Left ventricle myocardium inferior (tissue), 1 donor: ENCODE data around the gene RBBP5. TPM values are rescaled to one million over a fixed set of nuclear protein-coding genes. Genes with fewer than 3 reads are reported as not detected.
A peak's percentile ranks its signal among the peaks of the same experiment; 100 is the strongest.

Experiments used
- DNase-seq: peaks from one replicate; pipeline ENCODE4 v3.0.0-alpha.2; 2020
- H3K27ac ChIP-seq: fragments of 200-600 bp; replicated peaks from 2 replicates; pipeline ENCODE4 v1.8.0; 2021
- H3K27me3 ChIP-seq: fragments of 200-600 bp; 2 replicates; pipeline ENCODE4 v1.8.0; 2021; ENCODE audit warnings: low read depth
- H3K36me3 ChIP-seq: fragments of 200-600 bp; 2 replicates; pipeline ENCODE4 v1.8.0; 2021
- H3K4me1 ChIP-seq: fragments of 200-600 bp; 2 replicates; pipeline ENCODE4 v1.8.0; 2021
- H3K4me3 ChIP-seq: fragments of 200-600 bp; 2 replicates; pipeline ENCODE4 v1.8.0; 2021; ENCODE audit warnings: mild to moderate bottlenecking, moderate library complexity
- H3K9me3 ChIP-seq: fragments of 200-600 bp; replicated peaks from 2 replicates; pipeline ENCODE4 v1.8.0; 2021
- CTCF ChIP-seq: fragments of 200-600 bp; IDR thresholded peaks from 2 replicates; pipeline ENCODE4 v1.8.0; 2021; ENCODE audit warnings: antibody characterized with exemption, mild to moderate bottlenecking, borderline replicate concordance
- intact Hi-C: fragments of 100-400 bp; cut with micrococcal nuclease; formaldehyde crosslinking; loops from one replicate; pipeline ENCODE4 v1.11.0; 2022
- total RNA-seq: library from RNA; stranded (reverse); fragmentation: NEBNext Ultra II Directional; extraction: Animal tissue kit (Norgen Biotek cat#: 25700); gene quantifications from one replicate; pipeline ENCODE4 v1.2.1, GENCODE V29; 2021
- donor health status: DM: no; HTN: yes; CAD: no; lungs with severe emphysema.

The RBBP5 gene
- total RNA-seq, 1 donor from 2014 or later = 10.3 TPM

GRCh38 chr1:205061665-205062069 lies 60.1 kb downstream of the RBBP5 start:
- TF ChIP-seq CTCF = peak; percentile 92
- H3K4me3 ChIP-seq = no peak overlapping the region
- intact Hi-C loops = no loop called here
- peak; percentile 68 for DNase-seq
- no peaks in the 10 kb centered on the region for H3K36me3 ChIP-seq
- H3K4me1 ChIP-seq = peaks cover 4% of the 10 kb centered on the region
- peaks cover 28% of the 10 kb centered on the region for H3K27me3 ChIP-seq
- no peak overlapping the region for H3K27ac ChIP-seq
- H3K9me3 ChIP-seq = no peaks in the 10 kb centered on the region

GRCh38 chr1:205061227-205061626 lies 60.6 kb downstream of the RBBP5 start:
- TF ChIP-seq CTCF = no peak
- H3K4me3 ChIP-seq = no peak overlapping the region
- peaks cover 4% of the 10 kb centered on the region for H3K4me1 ChIP-seq
- no peaks in the 10 kb centered on the region for H3K36me3 ChIP-seq
- DNase-seq = no peak
- no peaks in the 10 kb centered on the region for H3K9me3 ChIP-seq
- H3K27me3 ChIP-seq = peaks cover 27% of the 10 kb centered on the region
- H3K27ac ChIP-seq = no peak overlapping the region
- intact Hi-C loops = no loop called here

GRCh38 chr1:205060746-205061145 lies 61.0 kb downstream of the RBBP5 start:
- intact Hi-C loops = no loop called here
- no peak for DNase-seq
- Histone ChIP-seq H3K4me1 (peaks cover 4% of the 10 kb centered on the region), H3K27me3 (peaks cover 24% of the 10 kb centered on the region), H3K4me3 (no peak overlapping the region), H3K36me3 (no peaks in the 10 kb centered on the region), H3K27ac (no peak overlapping the region), H3K9me3 (no peaks in the 10 kb centered on the region)
- TF ChIP-seq CTCF = no peak

- intact Hi-C loops = no loop called here
- no peak overlapping the region for H3K27ac ChIP-seq
- no peaks in the 10 kb centered on the region for H3K36me3 ChIP-seq
- H3K4me1 ChIP-seq = peaks cover 4% of the 10 kb centered on the region
- H3K9me3 ChIP-seq = no peaks in the 10 kb centered on the region
- DNase-seq = no peak
- no peak for TF ChIP-seq CTCF
- no peak overlapping the region for H3K4me3 ChIP-seq
- H3K27me3 ChIP-seq = peaks cover 35% of the 10 kb centered on the region
These were observed 62.1 kb downstream of the RBBP5 start for GRCh38 chr1:205059660-205060059.

- TF ChIP-seq CTCF = no peak
- H3K27ac ChIP-seq = no peak overlapping the region
- intact Hi-C loops = no loop called here
- H3K4me3 ChIP-seq = no peak overlapping the region
- H3K36me3 ChIP-seq = no peaks in the 10 kb centered on the region
- no peak for DNase-seq
- H3K9me3 ChIP-seq = no peaks in the 10 kb centered on the region
- peaks cover 4% of the 10 kb centered on the region for H3K4me1 ChIP-seq
- peaks cover 43% of the 10 kb centered on the region for H3K27me3 ChIP-seq
These were observed 62.9 kb downstream of the RBBP5 start for GRCh38 chr1:205058853-205059252.
